Activated naive CD4-positive, alpha-beta T cell treated with anti-CD3 and anti-CD28 coated beads, Interleukin-2, amount 50 U/mL, for 16 hours (primary cell): ENCODE measurements around the gene FADS6.

Experiments
- DNase-seq: peaks from one replicate; pipeline ENCODE4 v3.0.0-alpha.2; 2020

The FADS6 gene

DNA sequence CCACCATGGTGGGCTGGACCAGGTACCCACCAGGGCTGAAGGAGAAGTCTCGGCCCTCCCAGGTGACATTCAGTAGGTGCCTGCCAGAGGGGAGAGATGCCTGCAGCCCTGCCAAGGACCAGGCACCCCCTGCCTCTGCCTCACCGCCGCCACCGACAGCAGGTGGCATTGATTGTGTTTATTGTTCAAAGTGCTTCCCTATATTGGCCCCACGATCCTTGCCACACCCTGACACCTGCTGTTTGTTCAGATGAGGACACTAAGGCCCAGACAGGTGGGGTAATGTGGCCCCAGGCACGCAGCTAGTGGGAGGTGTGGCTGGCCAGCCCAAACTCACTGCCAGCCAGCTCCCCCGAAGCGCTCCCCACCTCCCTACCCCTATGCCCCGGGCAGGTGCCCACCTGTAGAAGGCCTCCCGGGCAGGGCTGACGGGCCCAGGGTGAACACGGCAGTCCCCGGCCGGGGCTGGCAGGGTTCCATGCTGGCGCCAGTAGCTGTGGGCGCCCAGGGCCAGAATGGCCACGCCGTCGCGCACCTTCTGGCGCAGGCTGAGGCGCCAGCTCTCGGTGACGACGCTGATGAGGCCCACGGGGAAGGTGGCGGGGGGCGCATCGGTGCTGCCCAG is 41.7 kb downstream of the FADS6 start:
- DNase-seq: no peak

DNA sequence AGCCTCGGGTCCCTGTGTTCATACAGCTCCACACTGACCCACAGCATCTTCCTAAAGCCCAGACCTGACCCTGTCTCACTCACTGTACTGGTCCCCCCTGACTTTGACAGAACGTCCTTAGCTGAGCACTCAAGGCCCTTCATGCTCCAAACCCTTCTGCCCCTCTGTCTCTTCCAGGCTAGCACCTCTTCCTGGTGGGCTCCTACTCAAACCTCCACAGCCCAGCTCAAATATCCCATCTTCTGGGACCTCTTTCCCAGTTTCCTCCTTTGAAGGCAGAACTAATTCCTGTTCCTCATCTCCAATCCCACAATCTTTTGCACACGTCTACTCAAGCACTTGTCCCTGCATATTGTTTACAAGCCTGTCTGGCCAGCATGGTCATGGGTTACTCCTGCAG is 42.5 kb downstream of the FADS6 start:
- no peak for DNase-seq

DNA sequence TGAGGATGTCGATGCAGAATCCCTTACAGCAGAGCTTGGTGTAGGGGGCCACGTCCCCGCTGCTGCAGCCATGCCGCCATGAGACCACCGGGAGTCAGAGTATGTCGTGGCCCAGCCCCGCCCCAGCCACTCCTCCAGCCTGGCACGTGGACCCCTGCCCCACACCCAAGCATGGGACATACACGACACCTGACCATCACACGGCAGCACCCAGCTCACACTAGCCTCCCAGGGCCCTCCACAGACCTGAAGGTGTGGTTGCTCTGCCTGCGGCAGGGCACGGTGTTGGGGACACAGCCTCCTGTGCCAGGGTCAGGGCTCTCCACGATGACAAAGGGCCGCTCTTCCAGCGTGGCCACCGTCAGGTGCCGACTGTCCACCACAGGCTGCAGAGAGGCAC is 43.1 kb downstream of the FADS6 start:
- DNase-seq: no peak

DNA sequence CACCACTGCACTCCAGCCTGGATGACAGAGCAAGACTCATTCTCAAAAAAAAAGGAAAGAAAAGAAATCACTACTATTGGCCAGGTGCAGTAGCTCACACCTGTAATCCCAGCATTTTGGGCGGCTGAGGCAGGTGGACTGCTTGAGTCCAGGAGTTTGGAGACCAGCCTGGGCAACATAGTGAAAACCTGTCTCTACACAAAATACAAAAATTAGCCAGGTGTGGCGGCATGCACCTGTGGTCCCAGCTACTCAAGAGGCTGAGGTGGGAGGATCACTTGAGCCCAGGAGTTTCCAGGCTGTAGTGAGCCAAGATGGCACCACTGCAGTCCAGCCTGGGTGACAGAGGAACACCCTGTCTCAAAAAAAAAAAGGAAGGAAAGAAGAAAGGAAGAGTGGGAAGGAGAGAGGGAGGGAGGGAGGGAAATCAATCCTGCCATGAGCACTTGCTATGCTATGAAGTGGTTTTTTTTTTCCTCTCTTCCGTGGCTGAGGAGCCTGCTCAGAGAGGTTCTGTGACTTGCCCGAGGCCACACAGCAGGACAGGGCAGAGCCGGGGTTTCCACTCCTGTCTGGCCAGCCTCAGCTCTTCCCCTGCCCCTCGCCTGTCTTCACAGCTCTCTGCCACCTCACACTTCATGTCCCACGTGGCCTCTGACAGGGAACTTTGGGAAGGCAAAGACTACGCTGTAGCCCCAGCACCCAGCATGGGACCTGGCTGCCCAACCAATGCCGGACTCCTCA is 44.6 kb downstream of the FADS6 start:
- DNase-seq: no peak

DNA sequence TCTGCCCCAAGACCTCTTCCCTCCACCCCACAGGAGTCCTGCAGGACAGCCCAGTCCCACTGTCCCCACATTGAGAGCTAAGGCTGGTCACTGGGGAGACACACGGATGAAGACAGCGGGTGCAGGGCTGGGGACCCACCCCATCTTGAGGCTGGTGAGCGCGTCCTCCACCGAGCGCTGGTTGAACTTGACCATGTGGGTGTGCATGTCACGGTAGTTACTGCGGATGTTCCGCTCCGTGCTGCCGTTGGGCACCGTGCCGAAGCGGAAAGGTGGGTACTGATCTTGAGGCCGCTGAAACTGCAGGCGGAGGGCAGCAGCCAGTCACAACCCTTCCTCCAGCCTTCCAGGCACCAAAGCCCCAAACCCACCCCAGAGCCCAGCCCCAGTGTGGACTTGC is 46.8 kb downstream of the FADS6 start:
- no peak for DNase-seq

DNA sequence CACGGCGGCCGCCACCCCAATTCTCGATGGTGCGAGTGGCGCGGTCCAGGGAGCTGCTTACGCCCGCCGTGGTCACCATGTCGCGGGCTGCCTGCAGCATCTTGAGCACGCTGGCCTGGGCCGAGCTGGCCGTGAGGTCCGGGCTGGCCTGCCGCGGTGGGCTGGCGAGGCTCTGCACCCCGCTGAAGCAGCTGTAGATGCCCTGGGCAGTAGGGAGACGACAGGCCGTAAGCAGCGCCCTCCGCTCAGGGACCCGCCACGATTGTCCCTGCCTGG is 50.1 kb downstream of the FADS6 start:
- DNase-seq: no peak

DNA sequence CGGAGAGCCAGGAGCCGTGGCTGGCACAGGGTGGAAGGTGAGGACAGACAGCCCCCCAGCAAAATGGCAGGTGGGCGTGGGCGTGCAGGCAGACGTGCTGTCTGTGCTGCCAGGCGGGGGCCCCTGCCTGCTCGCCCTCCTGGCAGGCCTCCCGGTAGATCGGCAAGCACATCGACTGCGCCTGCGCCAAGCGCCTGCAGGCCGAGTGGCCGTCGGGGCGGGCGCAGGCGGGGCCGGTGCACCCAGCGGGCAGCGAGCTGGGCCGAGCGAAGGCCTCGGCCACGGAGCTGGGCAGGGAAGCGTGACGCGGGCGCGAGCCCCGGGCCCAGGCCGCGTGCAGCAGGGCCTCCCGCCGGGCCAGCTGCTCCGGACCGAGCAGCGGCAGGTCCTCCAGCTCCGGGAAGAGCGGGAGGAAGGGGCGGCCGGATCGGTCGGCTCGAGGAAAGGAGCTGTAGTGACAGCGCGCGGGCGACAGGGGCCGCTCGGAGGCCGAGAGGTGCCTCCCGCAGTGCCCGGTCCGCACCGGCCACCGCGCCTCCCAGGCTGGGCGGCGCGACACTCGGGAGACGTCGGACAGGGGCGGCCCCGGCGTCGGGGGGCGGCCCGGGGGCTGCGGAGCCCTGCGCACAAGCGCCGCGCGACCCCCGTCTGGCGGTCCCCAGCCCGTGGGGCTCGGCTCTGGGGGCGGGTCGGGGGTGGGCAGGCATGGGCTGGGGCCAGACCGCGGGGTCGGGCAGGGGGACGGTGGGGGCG is 50.7 kb downstream of the FADS6 start:
- no peak for DNase-seq

DNA sequence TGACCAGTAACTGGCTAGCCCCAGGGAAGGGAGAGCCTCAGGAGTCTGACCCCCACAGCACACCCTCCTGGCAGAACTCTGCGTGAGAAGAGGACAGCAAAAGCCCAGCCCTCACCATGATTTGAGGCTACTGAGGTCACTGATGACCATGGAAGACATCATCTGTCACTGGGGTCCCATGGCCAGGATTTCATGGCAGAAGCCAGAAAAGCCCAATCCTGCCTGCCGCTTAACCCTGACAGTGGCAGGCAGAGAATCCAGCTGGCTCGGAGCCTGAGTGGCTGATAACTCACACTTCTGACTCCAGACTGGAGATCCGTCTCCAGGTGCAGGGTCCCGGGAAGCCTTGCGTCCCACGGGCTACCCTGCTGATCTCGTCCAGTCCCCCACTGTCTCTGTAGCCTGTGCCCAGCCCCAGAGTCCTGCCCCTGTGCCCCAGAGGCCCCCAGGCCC is 51.3 kb downstream of the FADS6 start:
- no peak for DNase-seq

DNA sequence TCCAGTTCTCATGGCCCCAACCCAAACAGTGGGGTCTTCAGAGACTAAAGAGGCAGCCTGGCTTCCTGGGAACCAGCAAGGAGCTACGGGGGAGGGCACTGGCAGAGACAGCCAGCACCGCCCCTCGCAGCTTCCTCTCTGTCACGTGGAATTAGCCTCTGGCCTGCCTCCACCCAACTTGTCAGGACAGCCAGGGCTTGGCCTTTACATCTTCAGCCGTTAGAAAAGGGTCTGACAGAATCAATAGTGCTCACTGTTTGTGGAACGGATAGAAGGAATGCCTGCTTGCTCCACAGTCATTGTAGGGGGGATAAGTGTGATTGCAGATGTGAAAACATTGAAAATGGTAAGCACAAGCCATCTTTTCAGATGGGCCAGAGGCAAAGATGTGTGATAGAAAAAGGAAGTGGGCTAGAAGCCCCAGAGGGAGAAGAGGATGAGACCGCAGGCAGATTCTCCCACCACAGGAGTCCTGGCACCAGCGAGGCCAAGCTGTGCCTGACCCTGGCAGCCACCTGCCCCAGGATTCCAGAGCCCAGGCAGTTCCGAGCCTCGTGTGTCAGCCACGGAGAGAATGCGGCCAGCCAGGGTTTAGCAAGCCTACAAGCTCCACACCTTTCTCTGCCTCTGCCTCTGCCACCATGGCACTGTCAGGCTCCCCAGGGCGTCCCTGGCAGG is 52.3 kb downstream of the FADS6 start:
- DNase-seq: no peak

DNA sequence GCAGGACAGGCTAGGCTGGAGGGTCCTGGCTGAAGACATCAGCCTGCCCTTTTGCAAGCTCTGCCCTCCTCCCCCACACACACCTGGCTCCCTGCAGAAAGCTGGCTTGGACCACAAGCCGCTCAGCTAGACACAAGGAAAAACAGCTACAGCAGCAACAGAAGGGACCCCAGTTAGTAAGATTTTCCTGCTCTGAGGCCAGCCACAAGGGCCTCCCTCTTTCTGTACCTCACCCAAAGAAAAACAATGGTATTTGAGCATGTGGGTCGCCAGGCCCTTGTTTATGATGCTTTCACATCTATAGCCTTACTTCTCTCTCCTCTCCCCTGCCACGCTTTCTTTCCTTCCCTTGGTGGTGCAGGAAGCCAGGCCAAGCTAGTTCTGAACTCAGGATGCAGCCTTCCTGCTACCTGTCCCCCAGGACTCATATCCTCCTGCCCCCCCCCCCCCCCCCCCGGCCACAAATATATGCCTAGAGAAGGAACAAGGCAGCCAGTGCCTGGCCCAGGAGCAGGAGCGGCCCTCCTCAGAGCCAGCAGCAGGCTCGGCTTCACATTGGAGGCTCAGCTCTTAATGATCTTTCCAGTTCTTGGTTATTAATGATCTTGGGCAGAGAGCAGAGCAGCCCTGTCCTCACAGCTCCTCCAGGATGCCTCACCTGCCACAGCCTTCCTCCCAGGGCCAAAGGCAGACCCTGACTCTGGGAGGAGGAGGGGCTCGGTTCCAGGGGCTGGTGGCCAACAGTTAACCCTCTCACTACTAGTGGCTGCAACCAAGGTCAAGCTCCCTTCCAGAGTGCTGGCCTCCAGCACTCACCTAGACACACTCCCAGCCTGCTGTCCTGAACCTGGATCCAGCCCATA is 53.2 kb downstream of the FADS6 start:
- DNase-seq: no peak

DNA sequence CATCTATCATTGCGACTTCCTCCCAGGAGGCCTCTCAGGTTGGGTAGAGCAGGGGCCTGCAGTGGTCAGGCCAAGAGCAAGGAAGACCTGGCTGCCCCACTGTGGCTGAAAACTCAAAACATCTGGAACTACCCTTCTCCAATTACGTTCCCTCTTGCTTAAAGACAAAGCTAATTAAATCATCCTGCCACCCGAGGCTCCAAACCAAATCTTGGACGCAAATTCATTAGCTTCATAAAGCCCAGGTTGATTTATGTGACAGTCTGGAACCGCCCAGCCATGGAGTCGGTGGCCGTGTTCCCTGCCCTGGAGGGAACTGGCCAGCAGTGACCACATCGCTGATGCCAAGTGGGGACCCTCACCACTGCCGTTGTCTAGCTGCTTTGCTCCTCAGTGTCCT is 55.2 kb downstream of the FADS6 start:
- no peak for DNase-seq

DNA sequence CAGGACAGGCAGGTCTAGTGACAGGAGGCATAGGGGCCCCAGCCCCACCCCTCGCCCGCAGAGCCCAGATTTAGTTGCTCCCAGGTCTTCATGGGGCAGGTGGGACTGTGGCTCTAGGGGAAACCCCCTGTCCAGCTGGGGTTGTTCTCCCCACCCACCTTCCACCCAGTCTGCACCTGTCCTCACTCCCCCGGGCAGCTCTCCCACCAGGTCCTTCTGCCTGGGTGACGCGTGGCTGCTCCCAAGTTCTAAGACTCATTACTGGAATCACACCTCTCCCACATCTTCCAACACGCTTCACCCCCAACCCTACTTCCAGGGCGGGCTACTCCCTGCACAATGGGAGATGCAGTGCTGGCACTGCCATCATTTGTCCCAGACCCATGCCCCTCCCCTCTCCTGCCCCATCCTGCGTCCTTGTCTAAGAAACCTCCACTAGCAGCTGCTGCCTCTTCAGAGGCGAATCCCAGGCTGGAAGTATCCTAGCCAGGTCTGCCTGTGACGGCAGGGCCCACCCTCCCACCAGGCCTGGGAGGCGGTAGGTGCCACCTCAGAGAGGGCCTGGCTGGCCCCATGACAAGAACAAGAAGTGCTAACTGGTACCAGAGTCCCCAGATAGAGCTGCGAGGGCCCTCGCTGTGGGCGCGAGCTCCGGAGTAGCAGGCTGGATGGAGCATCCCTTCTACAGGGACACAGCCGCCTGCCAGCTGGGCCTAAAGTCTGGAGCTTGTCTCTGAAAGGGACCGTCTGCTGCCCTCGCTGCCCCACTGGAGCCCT is 56.6 kb downstream of the FADS6 start:
- no peak for DNase-seq

DNA sequence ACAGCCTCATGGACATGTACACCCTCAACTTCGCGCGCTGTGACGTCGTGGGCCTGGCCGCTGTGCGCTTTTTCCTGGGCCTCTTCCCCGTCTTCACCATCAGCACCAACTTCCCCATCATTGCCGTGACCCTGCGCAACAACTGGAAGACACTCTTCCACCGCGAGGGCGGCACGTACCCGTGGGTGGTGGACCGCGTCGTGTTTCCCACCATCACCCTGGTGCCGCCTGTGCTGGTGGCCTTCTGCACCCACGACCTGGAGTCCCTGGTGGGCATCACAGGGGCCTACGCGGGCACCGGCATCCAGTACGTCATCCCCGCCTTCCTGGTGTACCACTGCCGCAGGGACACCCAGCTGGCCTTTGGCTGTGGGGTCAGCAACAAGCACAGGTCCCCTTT is 57.2 kb downstream of the FADS6 start:
- no peak for DNase-seq

DNA sequence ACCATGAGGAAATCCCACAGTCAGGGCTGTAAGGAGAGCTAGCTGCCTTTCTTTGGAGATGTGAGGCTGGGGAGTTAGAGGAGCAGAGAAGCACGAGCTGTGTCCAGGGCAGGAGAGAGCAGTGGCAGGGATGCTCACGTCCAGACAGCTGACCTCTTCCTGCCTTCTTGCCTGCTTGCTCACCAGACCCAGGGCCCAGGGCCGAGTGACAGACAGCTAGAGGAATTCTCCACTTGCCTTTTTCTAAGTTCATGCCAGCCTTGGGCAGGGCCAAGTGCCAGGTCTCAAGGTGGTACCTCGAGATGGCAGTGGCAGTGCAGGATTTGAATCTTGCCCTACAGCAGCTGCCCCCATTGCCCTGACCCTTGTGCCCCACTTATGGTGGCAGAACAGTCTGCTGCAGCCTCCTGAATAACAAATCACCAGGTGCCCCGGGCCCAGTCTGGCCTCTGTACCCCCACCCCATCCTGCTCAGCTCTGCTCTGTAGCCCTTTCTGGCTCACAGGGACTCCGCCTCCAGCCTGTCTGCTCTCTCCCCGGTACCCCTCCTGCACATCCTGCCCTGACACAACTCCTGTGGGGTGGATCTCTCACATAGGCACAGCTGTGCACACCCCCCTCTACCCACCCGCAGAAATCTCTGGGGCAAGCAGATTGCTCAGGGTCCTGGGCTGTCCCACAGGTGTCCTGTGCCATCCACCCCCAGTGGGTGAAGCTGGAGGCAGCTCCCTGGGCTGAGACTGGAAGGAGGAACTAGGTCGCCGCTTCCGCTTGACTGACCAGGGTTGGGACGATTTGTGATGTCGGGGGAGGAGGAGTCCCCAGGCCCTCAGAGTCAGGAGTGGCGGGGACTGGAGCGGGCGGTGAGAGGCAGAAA is 59.7 kb downstream of the FADS6 start:
- no peak for DNase-seq

DNA sequence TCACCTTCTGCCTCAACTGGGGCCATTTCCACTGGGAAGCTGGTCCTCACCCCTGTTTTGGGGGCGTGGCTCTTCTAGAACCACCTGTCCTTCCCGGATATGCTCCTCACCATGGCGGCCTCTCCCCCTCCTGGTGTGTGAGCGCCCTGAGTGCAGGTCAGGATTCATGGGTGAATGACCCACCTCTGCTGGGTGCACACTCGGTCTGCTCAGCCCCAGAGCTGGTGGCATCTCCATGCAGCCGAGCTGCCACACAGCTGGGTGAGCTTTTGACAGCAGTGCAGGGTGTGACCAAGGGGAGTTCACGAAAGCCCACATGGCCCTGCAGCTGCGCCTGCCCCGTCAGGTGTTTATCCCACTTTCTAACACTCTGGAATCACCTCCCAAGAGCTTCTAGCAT is 61.0 kb downstream of the FADS6 start:
- DNase-seq: no peak

DNA sequence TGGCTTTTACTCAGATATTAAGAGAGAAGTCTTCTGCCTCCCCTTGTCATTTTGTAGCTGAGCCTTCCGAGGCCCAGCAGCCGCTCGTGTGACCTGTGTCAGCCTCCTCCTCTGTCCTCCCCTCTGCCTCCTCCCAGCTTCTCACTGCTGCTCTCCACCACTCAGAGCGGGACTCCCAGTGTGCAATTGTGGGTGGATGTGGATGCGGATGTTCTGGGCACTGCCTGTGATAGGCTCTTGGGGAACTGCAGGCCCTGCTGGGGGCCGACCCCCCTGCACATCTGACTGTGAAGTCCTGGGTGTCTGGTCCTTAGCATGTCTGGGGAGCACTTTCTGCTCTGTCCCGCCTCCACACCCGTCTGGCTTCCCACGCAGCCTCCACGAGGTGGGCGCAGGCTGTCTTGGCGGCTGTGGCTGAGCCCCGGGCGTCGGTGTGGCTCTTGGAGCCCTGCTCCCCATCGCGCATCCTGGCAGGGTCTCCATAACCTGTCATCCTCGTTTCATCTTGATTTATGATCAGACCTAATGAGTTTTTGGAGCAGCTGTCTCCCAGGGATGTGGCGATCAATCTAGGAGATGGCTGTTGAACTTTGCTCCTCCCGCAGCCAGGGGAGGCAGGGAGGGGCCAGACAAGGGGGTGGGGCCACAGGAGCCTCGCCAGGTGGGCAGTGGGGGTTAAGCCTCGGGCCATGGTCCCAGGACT is 61.8 kb downstream of the FADS6 start:
- no peak for DNase-seq

DNA sequence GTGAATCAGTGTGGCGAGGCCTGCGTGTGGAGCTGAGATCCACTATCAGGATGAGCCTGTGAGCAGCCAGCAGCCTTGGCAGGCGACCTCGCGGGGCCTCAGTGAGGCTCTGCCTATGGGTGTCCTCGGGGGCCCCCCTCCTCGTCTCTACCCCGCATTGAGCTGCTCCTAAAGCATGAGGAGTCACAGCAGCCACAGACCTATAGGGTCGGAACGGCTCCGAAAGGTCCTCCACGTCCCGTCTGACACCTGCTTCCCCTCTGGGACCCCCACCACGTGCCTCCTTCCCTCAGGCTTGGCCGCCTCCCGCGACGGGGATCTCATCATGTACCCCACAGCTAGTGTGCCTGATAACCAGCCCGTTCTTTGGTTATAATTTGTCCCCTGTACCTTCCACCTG is 62.6 kb downstream of the FADS6 start:
- no peak for DNase-seq

DNA sequence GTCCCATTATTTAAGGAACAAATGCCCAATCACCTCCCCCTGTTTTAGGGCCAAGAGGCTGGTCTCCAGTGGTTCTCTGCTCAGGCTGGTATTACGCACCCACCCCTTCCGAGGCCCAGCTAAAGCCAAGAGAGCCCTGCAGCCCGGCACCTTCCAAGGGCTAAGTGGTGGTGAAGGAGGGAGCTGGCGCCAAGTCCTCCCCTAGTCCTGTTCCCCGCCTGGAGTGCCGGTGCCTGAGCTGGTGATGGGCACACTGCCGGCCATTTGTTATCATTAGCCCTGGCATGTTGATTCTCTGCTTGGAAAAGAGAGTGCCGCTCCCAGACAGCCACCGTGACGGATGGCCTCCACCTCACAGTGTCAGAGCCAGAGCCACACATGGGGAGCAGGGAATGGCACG is 65.6 kb downstream of the FADS6 start:
- DNase-seq: no peak
